NCI-H446 (cell line): ENCODE results near the gene HOXB5.

Experiments
- DNase-seq, 2 experiments: peaks; one replicate each; lab custom pipeline; 2025; lab: John Stamatoyannopoulos, UW

The HOXB5 gene

GRCh38 chr17:48589060-48589830, 4.3 kb downstream of the HOXB5 start:
- no peak for DNase-seq

GRCh38 chr17:48588528-48588927, 5.1 kb downstream of the HOXB5 start:
- DNase-seq = no peak

GRCh38 chr17:48588074-48588415, 5.5 kb downstream of the HOXB5 start:
- DNase-seq = no peak

- no peak for DNase-seq
Observed at GRCh38 chr17:48587276-48588073, 6.1 kb downstream of the HOXB5 start.

GRCh38 chr17:48586355-48587258, 7.0 kb downstream of the HOXB5 start:
- DNase-seq = no peak

GRCh38 chr17:48584223-48584741, 9.3 kb downstream of the HOXB5 start:
- DNase-seq = no peak

- DNase-seq = no peak
Observed at GRCh38 chr17:48583708-48584222, 9.8 kb downstream of the HOXB5 start.

- no peak for DNase-seq
Observed at GRCh38 chr17:48582750-48583069, 10.9 kb downstream of the HOXB5 start.

GRCh38 chr17:48579760-48580554, 13.6 kb downstream of the HOXB5 start:
- DNase-seq = no peak

GRCh38 chr17:48579471-48579759, 14.2 kb downstream of the HOXB5 start:
- DNase-seq = no peak

- no peak for DNase-seq
Observed at GRCh38 chr17:48578616-48579470, 14.7 kb downstream of the HOXB5 start.

- DNase-seq = peak in 1 of 2 experiments; percentile 64
Observed at GRCh38 chr17:48577946-48578615, 15.5 kb downstream of the HOXB5 start, which contains the start of gene HOXB4. Gene HOXB4 (minus strand): TSS chr17:48578350. CDS start chr17:48578319, 31 bp downstream.

GRCh38 chr17:48577330-48577945, 16.1 kb downstream of the HOXB5 start:
- no peak for DNase-seq

GRCh38 chr17:48576479-48577309, 16.9 kb downstream of the HOXB5 start:
- DNase-seq = no peak

GRCh38 chr17:48575673-48576478, 17.7 kb downstream of the HOXB5 start:
- DNase-seq = no peak

- DNase-seq = no peak
Observed at GRCh38 chr17:48575066-48575582, 18.5 kb downstream of the HOXB5 start.

GRCh38 chr17:48574505-48575065, 19.0 kb downstream of the HOXB5 start:
- no peak for DNase-seq
